NB4 (cell line): ENCODE measurements around the gene POLR2E.

Experiments
- CTCF ChIP-seq: IDR thresholded peaks from one replicate; pipeline ENCODE4 v1.5.1; 2012; ENCODE audit warnings: low read depth, low read length
- MAX ChIP-seq: IDR thresholded peaks from 2 replicates; pipeline ENCODE4 v1.6.1; 2011; ENCODE audit warnings: low read depth, low read length
- MYC ChIP-seq: IDR thresholded peaks from 2 replicates; pipeline ENCODE4 v1.6.1; 2011; ENCODE audit warnings: low read depth, low read length
- POLR2A ChIP-seq: IDR thresholded peaks from 2 replicates; pipeline ENCODE4 v1.6.1; 2011; ENCODE audit warnings: mild to moderate bottlenecking; ENCODE audit not compliant: insufficient read length; ENCODE audit errors: extremely low read depth

DNA sequence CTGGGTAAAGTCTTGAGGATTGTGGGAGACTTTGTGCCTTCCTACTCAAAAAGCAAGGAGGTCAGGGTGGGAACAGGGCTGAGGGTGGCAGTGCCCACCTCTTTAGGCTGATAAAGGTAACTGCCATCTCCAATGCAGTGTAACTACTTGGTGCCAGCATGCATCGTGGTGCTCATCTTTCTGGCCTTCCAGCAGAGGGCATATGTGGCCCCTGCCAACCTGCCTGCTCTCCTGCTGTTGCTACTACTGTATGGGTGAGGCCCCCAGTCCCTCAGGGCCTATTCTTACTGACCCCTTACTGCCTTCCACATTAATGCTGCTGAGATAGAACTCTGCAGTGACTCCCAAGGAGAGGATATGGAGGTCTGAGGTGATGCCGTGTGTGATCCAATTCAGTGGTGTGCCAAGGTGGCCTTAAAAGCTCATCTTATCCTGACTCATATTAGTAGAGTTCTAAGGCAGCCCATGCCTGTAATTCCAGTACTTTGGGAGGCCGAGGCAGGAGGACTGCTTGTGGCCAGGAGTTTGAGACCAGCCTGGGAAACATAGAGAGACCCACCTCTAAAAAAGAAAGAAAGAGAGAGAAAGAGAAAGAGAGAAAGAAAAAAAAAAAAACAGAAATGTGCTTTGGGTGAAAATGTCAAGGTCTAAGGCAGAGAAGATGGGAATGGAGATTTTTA lies 37.9 kb downstream of the POLR2E start:
- no peak for TF ChIP-seq MAX
- TF ChIP-seq CTCF: peak; percentile 25
- no peak for TF ChIP-seq POLR2A
- no peak for TF ChIP-seq MYC
